Stimulated activated CD4-positive, alpha-beta T cell treated with anti-CD3 and anti-CD28 coated beads, Interleukin-2, amount 100 ng/mL, for 24 hours (primary cell): ENCODE data around the gene LRRC4.

ENCODE experiments used
- DNase-seq, 2 donors: peaks; one replicate each; pipeline ENCODE4 v3.0.0-alpha.2; 2020

The LRRC4 gene

GRCh38 chr7:128030654-128031611 lies at the start of gene LRRC4:
Gene LRRC4, minus strand, starts transcription at chr7:128031437. Its CDS starts 797 bp downstream, at chr7:128030640.
- DNase-seq = peak; percentile 22 to 54

- DNase-seq = no peak
Measured at GRCh38 chr7:128080169-128080568, 48.9 kb upstream of the LRRC4 start.

- no peak for DNase-seq
Measured at GRCh38 chr7:128078309-128078708, 47.1 kb upstream of the LRRC4 start.

GRCh38 chr7:128076796-128077271 lies 45.6 kb upstream of the LRRC4 start:
- DNase-seq = no peak

- no peak for DNase-seq
Measured at GRCh38 chr7:128076196-128076795, 45.1 kb upstream of the LRRC4 start.

GRCh38 chr7:128075242-128076095 lies 44.2 kb upstream of the LRRC4 start:
- no peak for DNase-seq

GRCh38 chr7:128074736-128075135 lies 43.5 kb upstream of the LRRC4 start:
- no peak for DNase-seq

GRCh38 chr7:128074336-128074735 lies 43.1 kb upstream of the LRRC4 start:
- DNase-seq = no peak

GRCh38 chr7:128073671-128074310 lies 42.6 kb upstream of the LRRC4 start:
- DNase-seq = no peak

GRCh38 chr7:128071801-128072200 lies 40.6 kb upstream of the LRRC4 start:
- DNase-seq = no peak

GRCh38 chr7:128071376-128071775 lies 40.1 kb upstream of the LRRC4 start:
- no peak for DNase-seq

GRCh38 chr7:128069373-128070364 lies 38.4 kb upstream of the LRRC4 start:
- no peak for DNase-seq

GRCh38 chr7:128068785-128069184 lies 37.5 kb upstream of the LRRC4 start:
- no peak for DNase-seq

- no peak for DNase-seq
Measured at GRCh38 chr7:128067983-128068382, 36.7 kb upstream of the LRRC4 start.

- DNase-seq = no peak
Measured at GRCh38 chr7:128066858-128067257, 35.6 kb upstream of the LRRC4 start.

- DNase-seq = no peak
Measured at GRCh38 chr7:128066395-128066794, 35.2 kb upstream of the LRRC4 start.

- no peak for DNase-seq
Measured at GRCh38 chr7:128065872-128066271, 34.6 kb upstream of the LRRC4 start.

- DNase-seq = no peak
Measured at GRCh38 chr7:128063088-128063487, 31.9 kb upstream of the LRRC4 start.

GRCh38 chr7:128060018-128060417 lies 28.8 kb upstream of the LRRC4 start:
- DNase-seq = no peak

- no peak for DNase-seq
Measured at GRCh38 chr7:128059143-128059988, 28.1 kb upstream of the LRRC4 start.
